HG03442 (cell line): Measurements from ENCODE around the gene PGF.

Experiments used
- ATAC-seq: cut with Tn5 transposase; IDR thresholded peaks from one replicate; pipeline ENCODE4 v1.9.1; 2021; ENCODE audit warnings: mild to moderate bottlenecking, moderate library complexity; ENCODE audit not compliant: unreplicated experiment

Gene PGF

DNA sequence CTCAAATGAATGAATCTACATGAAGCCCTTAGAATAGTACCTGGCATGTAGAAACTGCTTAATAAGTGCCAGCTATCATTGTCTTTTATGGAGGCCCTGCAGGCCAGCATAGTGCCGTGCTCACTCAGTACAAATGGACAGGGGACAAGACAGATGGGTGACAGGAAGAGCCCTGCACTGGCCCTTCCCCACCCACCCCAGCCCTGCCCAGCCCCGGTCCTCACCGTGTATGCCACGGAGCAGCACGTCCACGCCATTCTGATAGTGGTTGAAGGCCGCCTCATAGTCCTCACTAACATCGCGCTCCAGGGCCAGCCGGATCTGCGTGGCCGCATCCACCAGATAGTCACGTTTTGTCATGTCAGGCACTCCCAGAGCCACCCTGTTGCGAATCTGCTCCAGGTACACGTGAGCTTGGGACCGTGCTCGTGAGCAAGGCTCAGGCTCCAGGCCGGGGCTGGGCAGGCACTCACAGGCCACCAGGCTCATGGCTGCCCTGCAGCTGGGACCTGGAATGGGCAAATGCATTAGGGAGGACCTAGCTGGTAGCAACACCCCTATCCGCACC is 34.3 kb downstream of the PGF start:
- ATAC-seq: no peak

DNA sequence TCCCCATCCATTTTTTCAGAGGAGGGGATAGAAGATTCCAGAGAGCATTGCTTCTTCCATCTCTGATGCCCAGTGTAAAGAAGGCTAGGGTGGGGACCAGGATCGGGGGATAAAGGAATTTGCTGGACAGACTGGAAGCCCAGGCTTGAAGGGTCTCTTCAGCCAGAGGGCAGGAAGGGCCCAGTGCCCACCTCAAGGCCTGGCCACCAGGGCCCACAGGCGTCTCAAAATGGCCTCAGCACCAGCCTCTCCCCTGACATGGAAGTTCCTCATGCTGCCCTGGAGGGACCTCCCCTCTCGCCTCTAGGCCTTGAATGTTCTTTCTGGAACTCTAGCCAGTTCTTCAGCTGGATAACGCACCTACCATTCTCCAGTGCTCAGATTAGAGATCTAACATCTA is 35.1 kb downstream of the PGF start:
- no peak for ATAC-seq

DNA sequence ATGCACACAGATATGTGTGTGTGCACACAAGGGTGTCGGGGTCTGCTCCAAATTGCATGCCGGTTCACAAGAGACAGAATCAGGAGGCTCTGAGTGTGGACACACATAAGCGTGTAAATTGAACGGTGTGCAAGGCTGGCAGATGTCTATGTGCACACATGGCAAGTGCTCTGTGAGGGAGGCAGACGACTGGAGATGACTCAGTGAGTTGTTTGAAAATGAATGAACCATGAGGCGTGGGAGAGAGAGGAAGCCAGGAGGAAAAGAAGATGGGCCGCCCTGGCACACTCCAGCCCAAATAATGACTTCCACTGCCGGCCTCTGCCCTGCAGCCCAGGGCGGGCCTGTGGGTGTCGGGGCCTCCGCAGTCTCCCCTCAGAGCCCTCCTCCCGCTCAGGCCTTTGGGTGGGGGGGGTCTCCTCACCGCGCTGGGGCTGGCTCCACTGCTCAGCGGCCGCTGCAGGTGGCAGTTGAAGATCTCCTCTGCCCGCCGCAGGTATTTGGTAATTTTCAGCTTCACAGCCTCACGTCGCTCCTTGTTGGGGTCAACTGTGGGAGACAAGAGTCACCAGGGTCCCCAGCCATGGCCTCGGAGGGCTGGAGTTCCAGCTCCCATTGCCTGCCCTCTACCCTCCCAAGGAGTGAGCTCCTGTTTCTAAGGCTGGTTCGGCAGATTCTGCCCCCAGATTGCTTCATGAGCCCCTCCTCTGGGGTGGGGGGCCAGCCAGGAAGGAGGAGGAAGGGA is 35.8 kb downstream of the PGF start:
- no peak for ATAC-seq

DNA sequence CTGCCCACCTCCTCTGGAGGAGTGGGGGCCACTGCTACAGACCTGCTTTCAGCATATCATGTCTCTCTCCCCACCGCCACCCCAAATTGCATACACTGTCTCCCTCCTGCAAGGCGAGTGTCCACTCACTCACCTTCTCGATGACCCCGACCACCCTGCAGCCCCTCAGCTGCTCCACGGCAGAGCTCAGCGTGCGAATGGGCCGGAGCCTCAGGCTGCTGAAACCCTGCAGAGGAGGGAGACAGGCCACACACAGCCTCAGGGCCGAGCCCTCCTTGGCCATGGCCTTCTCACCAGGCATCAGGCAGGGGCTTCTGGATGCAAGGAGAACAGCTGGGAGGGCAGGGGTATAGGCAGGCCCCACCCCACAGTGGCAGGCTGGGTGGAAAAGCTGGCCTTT is 37.0 kb downstream of the PGF start:
- ATAC-seq: no peak

DNA sequence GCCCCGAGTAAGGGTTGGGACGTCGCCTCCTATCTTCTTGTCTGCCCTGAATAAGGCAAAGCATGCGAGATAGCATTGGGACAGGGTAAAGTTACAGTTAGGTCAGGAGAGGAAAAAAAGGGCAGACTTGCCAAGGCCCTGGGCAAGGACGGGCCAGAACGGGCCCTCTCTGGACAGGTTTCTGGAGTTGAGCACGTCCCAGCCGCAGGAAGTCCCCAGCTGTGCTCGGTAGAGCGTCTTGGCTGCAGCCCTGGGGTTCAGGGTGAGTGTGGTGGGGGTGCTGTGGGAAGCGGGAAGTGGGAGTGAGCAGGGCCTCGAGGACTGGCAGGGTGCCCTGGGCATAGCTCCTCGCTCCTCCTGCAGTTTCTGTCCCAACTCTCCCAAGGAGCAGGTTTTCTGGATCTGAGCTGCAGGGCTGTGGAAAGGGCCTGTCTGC is 37.7 kb downstream of the PGF start:
- no peak for ATAC-seq

DNA sequence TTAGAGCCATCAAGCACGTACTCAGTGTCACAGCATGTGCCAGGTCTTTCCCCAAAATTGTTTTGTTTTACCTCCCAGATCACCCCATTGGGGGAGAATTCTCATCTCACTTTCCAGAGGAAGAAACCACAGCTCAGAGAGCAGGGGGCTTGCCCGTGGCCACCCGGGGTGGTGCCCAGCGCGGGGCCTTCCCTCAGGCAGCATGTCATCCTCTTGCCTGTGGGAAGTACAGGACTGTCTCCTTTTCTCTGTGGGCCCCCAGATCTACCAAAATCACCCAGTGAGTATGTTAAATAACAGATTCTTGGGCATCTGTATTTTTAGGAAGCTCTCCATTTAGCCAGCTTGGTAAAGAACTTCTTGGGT is 38.2 kb downstream of the PGF start:
- no peak for ATAC-seq

DNA sequence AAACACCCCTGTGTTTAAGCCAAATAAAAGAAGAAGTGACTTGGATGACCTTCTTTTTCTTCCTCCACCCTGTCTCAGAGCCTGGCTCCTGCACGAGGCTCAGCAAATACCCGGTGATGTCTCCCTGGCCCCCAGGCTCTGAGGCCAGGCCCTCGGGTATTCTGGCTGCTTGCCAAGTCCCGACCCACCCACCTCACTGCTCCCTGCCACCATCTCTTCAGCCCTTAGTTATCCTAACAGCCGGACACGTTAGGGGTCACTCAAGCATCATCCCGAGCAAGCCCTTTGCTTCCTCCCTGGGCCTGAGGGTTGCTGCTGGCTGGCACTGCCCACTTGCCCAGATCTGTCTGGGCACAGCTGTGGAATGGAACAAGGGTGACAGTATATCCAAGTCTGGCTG is 39.6 kb downstream of the PGF start:
- no peak for ATAC-seq

DNA sequence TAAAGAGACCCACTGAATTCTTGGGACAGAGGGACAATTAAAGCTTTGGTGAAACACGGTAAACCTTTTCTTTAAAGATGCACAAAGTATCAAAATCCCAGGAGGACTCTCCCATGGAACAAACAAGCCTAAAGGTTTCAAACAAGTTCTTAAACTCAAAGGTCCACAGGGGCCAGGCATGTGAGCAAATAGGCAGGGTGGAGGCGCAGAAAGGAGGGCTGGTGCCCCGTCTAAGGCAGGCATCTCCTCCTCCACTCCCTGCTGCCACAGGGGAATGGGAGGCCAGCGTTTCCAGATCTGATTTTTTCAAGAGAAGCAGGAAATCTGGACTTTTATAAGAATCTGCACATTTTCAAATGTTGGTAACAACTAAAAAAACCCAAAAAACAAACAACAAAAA is 40.0 kb downstream of the PGF start:
- ATAC-seq: no peak

DNA sequence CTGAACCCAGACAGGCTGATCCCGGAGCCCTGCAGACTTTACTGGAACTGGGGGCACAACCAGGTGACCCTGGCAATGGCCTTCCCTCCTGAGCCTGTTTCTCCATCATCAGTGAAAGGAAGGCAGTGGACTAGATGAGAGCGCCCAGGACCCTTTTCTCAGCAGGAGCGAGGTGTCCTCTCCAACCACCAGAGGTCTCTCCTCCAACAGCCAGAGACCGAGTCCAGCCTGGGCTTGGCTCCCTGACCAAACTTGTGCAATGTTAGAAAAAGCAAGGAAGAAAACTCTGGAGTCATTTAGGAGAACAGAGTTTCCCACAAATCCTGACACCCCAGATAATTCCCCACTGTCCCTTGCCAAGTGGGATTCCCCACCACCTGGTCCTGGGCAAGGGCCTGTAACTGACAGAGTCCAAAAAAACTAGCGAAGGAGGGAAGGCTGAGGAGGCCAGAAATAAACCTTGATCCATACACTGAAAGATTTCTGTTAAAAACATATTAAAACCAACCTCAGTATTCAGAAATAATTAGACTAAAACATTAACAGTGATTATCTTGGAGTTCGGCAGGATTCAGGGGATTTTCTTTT is 41.3 kb downstream of the PGF start:
- no peak for ATAC-seq

DNA sequence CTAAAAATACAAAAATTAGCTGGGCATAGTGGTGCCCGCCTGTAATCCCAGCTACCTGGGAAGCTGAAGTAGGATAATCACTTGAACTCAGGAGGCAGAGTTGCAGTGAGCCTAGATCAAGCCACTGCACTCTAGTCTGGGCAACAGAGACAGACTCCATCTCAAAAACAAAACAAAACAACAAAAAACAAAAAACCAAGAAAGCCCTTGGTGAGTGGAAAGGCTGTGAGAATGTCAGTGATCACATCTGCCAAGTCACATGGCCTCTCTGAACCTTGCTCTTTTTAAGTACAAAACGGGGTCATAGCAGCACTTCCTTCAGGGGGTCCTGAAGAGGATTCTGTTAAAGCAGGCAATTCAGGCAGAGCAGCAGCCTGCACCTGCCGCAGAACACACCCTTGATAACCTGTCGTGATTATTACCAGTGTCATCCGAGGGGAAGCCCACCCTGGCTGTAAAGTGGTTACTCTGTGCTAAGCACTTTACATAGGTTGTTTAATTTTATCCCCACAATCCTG is 41.9 kb downstream of the PGF start:
- no peak for ATAC-seq

DNA sequence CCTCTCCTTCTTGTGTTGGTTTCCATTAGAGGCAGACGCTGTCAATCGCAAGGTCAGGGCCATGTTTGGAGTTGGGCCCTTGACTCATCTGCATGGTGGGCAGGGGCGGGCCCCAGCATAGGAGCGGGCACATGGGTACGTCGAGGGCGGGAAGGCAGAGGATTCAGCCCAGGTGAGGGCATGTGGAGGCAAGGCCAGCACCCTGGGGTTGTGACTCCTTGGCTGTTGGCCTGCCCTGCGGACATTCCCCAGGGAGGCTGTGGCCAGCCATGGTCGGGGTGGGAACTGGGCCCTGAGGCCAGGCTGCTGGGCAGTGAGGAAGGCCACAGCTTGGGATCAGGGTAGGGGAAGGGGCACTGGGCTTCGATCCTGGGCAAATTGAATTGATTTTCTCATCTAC is 42.6 kb downstream of the PGF start:
- no peak for ATAC-seq

DNA sequence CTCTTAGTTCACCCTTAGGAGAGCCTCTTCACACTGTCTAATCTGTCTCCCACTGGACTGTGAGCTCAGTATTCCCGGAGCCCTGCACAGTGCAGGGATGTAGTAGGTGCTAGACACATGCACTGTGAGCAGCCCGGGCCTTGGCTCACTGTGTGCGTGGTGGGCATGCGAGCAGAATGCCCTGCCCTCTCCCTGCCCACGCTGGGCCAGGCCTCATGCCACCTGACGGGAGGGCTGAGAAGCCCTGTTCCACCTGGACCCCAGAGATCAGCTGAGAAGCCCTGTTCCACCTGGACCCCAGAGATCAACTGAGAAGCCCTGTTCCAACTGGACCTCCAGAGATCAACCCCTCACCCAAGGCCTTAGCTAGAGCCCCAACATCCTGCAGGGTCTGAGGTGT is 43.3 kb downstream of the PGF start:
- ATAC-seq: no peak

DNA sequence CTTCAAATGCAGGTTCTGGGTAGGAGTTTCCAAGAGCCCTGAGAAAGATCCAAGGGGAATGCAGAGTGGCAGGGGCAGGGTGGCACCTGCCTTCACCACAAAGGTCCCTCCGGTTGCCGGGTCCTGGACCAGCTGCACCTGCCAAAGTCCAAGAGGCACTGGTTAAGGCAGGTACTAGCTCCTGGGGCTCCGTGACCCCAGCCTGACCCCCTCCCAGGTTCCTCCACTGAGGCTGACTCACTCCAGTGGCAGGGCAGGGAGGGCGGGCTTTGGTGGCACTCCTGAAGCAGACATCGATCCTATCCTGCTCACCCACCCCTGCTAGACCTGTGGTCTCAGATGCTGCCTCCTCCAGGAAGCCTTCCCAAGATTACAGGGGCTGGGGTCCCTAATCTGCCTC is 43.7 kb downstream of the PGF start:
- ATAC-seq: no peak

DNA sequence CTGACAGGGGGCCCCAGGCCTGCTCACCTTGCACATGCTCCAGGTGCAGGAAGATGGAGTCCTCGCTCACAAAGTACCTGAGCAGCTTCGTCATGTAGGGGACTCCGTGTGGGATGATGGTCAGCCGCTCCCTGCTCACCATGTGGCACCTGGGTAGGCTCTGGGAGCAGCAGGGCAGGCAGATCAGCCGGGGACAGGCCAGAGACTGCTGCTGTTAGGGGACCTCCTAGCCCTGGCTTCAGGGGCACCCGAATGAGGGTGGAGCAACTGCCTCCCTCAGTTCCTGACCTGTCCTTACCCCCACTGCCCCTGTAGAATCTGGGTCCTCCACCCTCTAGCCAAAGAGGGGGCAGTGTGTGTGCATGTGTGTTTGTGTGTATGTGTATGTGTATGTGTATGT is 44.2 kb downstream of the PGF start:
- ATAC-seq: no peak

DNA sequence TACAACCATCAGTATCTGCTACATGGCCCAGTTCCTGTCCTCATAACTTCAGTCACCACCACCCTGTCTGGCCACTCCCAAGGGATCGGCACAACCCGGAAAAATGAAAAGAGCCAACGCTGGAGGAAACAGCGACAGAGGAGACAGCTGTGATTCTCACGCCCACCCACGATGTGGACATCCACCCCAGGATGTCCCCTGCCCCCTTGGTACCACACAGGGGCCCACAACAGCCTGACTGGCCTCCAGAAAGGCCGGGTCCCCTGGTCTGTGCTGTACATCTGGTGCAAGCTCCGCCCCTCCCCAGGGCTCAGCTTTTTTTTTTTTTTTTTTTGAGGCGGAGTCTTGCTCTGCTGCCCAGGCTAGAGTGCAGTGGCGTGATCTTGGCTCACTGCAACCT is 44.8 kb downstream of the PGF start:
- no peak for ATAC-seq

DNA sequence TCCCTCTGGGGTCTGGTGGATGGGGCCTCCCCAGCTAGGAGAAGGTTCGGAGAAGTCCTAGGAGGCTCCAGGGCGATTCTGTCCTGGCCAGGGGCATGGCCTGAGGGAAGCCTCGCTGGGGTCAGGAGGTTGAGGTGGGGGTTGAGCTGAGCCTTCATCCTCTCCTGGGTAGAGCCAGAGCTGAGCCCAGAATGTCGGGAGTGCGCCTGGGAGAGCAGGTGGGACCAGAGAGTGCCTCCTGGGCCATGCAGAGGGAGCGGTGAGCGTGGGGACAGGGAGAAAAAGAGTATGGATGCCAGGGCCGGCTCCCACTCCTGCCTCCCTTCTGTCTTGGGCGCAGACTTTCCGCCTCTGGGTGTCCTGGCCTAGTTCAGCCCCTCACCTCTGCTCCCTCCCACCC is 45.5 kb downstream of the PGF start:
- ATAC-seq: no peak

DNA sequence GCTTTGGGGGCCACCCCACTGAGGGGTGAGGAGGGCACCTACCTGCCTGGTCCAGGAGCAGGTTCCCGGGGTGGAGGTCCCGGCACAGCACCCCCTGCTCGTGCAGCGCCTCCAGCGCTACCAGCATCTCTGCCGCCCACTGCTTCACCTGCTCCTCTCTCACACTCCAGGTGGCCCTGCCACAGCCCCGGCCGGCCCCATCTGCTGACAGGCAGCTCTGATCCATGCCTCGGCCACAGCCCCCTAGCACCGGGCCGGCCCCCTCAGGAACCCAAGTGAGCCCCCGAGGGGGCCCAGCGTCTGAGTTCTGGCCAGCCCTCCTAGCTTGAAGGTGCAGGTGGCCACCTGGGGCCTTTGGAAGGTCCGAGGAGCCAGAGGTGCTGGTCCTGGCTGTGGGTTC is 45.9 kb downstream of the PGF start:
- ATAC-seq: no peak

DNA sequence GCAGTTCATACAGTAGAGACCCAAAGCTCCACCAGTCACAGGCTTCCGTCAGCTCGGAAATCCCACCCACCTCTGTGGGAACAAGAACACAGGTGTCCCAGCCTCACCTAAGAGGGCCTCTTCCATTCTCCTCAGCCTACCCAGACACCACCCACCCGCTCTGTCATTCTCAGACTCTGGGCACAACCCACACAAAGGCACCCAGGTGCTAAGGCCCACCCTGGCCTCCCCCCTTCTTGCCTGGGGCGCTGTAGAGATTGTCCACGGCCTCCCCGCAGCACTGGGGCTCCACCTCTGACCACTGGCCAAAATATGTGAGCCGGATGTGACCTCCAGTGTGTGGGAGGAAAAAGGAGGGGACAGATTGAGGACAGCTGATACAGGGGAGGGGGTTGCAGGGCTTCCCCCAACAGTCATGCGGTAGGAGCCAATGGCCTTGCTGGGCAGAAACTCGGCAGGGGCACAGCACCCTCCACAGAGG is 46.5 kb downstream of the PGF start:
- ATAC-seq: no peak

DNA sequence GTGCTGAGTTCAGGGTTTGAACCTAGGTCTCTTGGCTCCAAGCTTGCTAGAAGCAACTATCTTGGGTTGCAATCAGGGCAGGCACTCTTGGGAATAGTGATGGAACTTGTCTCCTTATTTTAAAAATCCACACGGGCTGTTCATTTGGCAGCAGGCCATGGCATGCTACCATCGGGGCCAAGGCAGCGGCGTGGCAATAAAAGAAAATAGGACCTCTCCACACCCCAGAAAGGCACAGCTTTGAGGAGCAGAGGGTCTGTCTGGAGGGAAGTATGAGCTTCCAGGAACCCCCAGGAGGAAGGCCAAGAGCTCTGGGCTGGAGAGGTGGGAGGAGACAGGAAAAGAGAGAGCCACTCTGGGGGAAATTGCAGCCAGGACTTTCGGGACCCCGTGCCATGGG is 47.7 kb downstream of the PGF start:
- ATAC-seq: no peak

DNA sequence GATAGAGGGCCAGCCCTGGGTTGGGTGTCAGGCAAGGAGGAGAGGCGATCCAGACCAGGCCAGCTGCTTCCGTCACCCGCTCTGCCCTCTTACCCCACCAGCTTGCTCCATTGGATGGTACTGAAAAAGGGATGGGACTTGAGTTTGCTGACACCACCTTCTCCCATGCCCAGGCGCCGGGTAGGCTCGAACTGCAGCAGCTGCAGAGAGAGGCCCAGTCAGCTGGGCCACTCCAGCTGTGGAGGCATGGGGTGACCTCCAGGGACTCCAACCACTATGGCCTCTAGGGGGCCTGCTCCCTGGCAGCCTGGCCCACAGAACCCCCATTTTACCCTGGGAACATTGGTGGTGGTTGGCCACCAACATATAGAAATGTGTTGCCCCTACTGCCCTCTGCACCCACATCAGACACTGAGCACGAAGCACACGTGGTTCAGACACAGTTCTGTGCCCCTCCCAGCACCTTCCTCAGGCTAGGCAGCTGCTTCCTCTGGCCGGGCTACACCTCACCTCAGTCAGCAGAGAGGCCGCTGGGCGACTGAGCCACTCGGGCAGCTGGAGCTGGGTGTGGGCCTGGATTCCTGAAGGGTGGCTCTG is 48.4 kb downstream of the PGF start:
- ATAC-seq: no peak

DNA sequence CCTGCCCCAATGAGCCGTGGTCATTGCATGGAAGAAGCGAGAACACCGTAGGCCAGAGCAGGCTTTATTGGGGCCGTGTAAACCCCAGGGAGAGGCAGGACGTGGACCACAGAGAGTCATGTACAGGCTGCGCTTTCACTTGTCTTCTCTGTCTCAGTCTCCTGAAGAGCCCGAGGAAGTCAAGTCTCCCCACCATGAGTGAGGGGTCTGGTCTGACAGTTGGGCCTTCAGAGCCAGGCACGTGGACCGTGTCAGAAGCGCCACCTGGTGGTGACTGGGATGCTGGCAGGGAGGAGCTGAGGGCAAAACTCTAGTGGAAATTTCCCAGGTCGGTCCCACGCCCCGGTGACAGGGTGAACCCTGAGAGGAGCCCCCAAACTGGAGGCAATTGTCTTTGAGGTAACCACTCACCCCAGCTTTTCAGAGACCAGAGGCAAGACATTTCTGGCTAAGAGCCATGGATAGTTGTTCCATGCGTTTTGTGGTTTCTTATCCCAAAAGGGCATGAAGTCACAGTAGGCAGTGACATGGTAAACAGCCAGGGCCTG is 49.7 kb downstream of the PGF start:
- no peak for ATAC-seq
